Lung (tissue), 12 donors: ENCODE data around the gene C19orf53. TPM values are rescaled to one million over a fixed set of nuclear protein-coding genes. Genes with fewer than 3 reads are reported as not detected.
A peak's percentile ranks its signal among the peaks of the same experiment; 100 is the strongest.

ENCODE experiments used
- ATAC-seq: fragments of 200-7000 bp; cut with Tn5 transposase; one replicate; pipeline ENCODE4 v1.9.1; 2020; ENCODE audit warnings: moderate number of reproducible peaks; ENCODE audit not compliant: insufficient read depth, low FRiP score
- DNase-seq, 3 donors: peaks; one replicate each; pipeline ENCODE4 v3.0.0-alpha.2; 2013 to 2017
- H3K27ac ChIP-seq, 2 donors: one replicate each; pipeline ENCODE4 v1.5.1; 2013; ENCODE audit warnings: mild to moderate bottlenecking in 2 of 2, moderate library complexity in 2 of 2, control low read depth in 1 of 2, inconsistent platforms in 1 of 2, low read depth in 1 of 2, low read length in 1 of 2
- H3K27me3 ChIP-seq, 3 donors: one replicate each; pipeline ENCODE4 v1.5.1; 2013; ENCODE audit warnings: low read length in 2 of 3; ENCODE audit not compliant: control insufficient read depth in 3 of 3, insufficient read depth in 3 of 3
- H3K36me3 ChIP-seq, 4 donors: one replicate each; pipeline ENCODE4 v1.5.1; 2013; ENCODE audit warnings: low read length in 4 of 4, mild to moderate bottlenecking in 1 of 4, moderate library complexity in 1 of 4; ENCODE audit not compliant: control insufficient read depth in 4 of 4, insufficient read depth in 4 of 4
- H3K4me1 ChIP-seq, 5 donors: one replicate each; pipeline ENCODE4 v1.5.1; 2013; ENCODE audit warnings: low read length in 5 of 5, mild to moderate bottlenecking in 2 of 5, moderate library complexity in 1 of 5; ENCODE audit not compliant: control insufficient read depth in 5 of 5, insufficient read depth in 5 of 5
- H3K4me3 ChIP-seq: one replicate; pipeline ENCODE4 v1.5.1; 2013; ENCODE audit warnings: mild to moderate bottlenecking, control low read depth, moderate library complexity
- H3K9ac ChIP-seq, 2 donors: one replicate each; pipeline ENCODE4 v1.5.1; 2013; ENCODE audit warnings: low read length in 2 of 2, control low read depth in 1 of 2; ENCODE audit not compliant: insufficient read depth in 1 of 2
- H3K9me3 ChIP-seq, 4 donors: one replicate each; pipeline ENCODE4 v1.5.1; 2013; ENCODE audit warnings: low read length in 3 of 4, mild to moderate bottlenecking in 1 of 4, moderate library complexity in 1 of 4; ENCODE audit not compliant: control insufficient read depth in 4 of 4, insufficient read depth in 3 of 4
- WGBS, 2 donors: extraction: QIAGEN DNeasy Blood & Tissue Kit; methylation state at CpG; one replicate each; pipeline ENCODE4 v1.1.7; 2013; 5-methylcytosine and 5-hydroxymethylcytosine counted together
- polyA plus RNA-seq, 2 donors: library from polyadenylated mRNA; stranded (reverse); fragments of 200-250 nt; gene quantifications; one replicate each; pipeline ENCODE4 v1.2.1, GENCODE V29; 2013
- total RNA-seq, 2 donors: library from RNA; depleted of rRNA in 1 of 2; stranded (reverse); fragments of >200 nt in 1 of 2; gene quantifications; one replicate each; pipeline ENCODE4 v1.2.1, GENCODE V29; 2014 to 2021
- TF ChIP-seq, protein P1 (sequence below): IDR thresholded peaks from 2 replicates; pipeline ENCODE4 v1.5.1; 2012; ENCODE audit warnings: mild to moderate bottlenecking; ENCODE audit errors: control extremely low read depth, extremely low read depth
- donor health status: control.
- donor health status: control.
- donor health status: Bipolar disorder and iron deficiency.
- donor health status: healthy.
- donor health status: DM: yes; HTN: yes; CAD: no.

Gene C19orf53
- total and polyA plus RNA-seq, 4 donors: 62.6 to 251 (median 111) TPM

DNA sequence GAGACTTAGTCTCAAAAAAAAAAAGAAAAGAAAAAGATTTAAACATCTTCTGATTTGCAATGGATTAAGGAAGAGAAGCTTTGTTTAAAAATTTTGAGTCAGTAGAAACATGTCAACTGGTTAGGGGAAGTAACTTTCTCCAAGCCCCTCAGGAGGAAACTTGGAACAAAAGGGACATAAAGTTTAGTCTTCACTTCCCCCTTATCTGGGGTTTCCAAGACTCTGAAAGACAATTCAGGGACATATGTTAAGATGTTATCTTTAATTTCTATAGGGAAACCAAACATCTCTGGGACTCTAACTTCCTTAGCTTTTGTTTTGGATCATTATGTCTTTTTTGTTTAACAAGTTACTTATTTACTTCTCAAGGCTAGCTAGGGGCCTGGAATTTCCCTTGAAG is 30.1 kb upstream of the C19orf53 start:
- ATAC-seq: no peak
- TF ChIP-seq, protein P1, sequence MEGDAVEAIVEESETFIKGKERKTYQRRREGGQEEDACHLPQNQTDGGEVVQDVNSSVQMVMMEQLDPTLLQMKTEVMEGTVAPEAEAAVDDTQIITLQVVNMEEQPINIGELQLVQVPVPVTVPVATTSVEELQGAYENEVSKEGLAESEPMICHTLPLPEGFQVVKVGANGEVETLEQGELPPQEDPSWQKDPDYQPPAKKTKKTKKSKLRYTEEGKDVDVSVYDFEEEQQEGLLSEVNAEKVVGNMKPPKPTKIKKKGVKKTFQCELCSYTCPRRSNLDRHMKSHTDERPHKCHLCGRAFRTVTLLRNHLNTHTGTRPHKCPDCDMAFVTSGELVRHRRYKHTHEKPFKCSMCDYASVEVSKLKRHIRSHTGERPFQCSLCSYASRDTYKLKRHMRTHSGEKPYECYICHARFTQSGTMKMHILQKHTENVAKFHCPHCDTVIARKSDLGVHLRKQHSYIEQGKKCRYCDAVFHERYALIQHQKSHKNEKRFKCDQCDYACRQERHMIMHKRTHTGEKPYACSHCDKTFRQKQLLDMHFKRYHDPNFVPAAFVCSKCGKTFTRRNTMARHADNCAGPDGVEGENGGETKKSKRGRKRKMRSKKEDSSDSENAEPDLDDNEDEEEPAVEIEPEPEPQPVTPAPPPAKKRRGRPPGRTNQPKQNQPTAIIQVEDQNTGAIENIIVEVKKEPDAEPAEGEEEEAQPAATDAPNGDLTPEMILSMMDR: no peak
- Histone ChIP-seq H3K27me3 (no peaks in the 10 kb centered on the region), H3K4me3 (no peak overlapping the region), H3K4me1 (peaks cover 0 to 8% (median 0%) of the 10 kb centered on the region in 5 donors), H3K9me3 (no peaks in the 10 kb centered on the region), H3K36me3 (peaks cover 0 to 3% (median under 1%) of the 10 kb centered on the region in 4 donors), H3K27ac (no peak overlapping the region), H3K9ac (no peak overlapping the region)
- no peak for DNase-seq

DNA sequence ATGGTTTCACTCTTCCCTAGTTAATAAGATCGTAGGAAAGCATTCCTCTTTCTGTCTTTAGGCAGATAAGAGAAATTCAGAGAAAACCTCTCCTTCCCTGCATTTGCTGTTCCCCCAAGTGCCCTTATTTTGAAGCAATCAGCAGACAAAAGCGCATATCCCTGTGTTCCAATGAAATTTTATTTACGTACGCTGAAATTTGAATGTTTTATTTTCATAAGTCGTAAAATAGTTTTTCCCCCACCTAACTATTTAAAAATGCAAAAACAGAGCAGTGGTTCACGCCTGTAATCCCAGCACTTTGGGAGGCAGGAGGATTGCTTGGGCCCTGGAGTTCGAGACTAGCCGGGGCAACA is 27.2 kb upstream of the C19orf53 start:
- Histone ChIP-seq H3K9ac (no peak overlapping the region), H3K4me1 (peaks cover 0 to 8% (median 0%) of the 10 kb centered on the region in 5 donors), H3K27ac (peak overlapping the region; percentile 41 to 76), H3K4me3 (no peak overlapping the region), H3K27me3 (no peaks in the 10 kb centered on the region), H3K36me3 (peaks cover 0 to 8% (median under 1%) of the 10 kb centered on the region in 4 donors), H3K9me3 (no peaks in the 10 kb centered on the region)
- ATAC-seq: no peak
- peak in 1 of 3 donors; percentile 21 for DNase-seq
- TF ChIP-seq, protein P1: no peak
- 92 to 94% methylated on average over 8 of the region's 8 CpGs for WGBS, 2 donors

DNA sequence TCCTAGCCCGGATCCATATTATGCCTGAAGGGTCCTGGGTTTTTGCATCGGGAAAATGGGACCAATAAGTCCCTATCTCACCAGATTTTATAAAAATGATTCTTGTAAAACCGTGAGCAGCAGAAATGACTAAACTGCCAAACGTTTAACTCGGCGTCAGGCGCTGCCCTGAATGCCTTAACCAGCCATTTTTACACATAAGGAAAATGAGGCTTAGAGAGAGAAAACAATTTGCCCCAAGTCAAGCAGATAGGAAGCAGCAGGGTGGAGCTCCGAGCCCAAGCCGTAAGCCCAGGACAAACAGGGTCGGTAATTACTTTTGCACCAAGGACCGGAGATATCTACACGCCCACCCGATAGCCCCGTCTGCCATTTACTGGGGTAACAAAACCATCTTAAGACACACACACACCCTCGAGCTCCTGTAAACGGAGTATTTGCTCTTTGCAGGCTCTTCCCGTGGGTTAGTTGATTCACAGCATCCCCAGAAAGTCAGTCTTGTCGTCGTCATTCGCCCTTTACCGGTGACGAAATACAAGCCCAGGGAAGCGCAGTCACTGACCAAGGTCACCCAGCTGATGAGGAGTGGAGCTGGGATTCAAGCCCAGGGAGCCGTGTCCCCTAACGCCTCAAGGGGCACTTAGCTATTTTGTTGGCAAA is 26.0 kb upstream of the C19orf53 start:
- Histone ChIP-seq H3K27me3 (no peaks in the 10 kb centered on the region), H3K36me3 (peaks cover 0 to 13% (median 7%) of the 10 kb centered on the region in 4 donors), H3K9ac (peak overlapping the region; percentile 87 to 94), H3K4me3 (peak overlapping the region; percentile 77), H3K9me3 (no peaks in the 10 kb centered on the region), H3K4me1 (peaks cover 0 to 8% (median 0%) of the 10 kb centered on the region in 5 donors), H3K27ac (peak overlapping the region; percentile 87 to 95)
- ATAC-seq (no peak), DNase-seq (peak in 2 of 3 donors; percentile 16 to 30)
- WGBS, 2 donors: 1 to 2% methylated on average over 25 of the region's 25 CpGs
- TF ChIP-seq, protein P1: no peak
